ENCODE results near the gene PHACTR2. TPM values are rescaled to one million over a fixed set of nuclear protein-coding genes. Genes with fewer than 3 reads are reported as not detected.

The PHACTR2 gene
- total RNA-seq, 2 experiments from 2014 or later = 19.6 to 25.0 TPM

- no peaks in the 10 kb centered on the region for H3K9me3 ChIP-seq (ENCODE audit: control insufficient read depth in 1 of 2, insufficient read depth in 1 of 2, low read length in 2 of 2)
- ATAC-seq (ENCODE audit: poor library complexity) (no peak), DNase-seq (no peak)
- intact Hi-C loops (cut with DNase I, micrococcal nuclease) = no loop called here
- POLR2A ChIA-PET = no interaction called here
- TF ChIP-seq CTCF (IDR thresholded peaks at IDR 0.05) = no peak
- no peaks in the 10 kb centered on the region for H3K36me3 ChIP-seq (ENCODE audit: insufficient read depth, low read length)
- Mint-ChIP-seq H3K27ac (no peak overlapping the region), H3K27me3 (no peaks in the 10 kb centered on the region), H3K4me1 (ENCODE audit: low read depth) (peaks cover 9% of the 10 kb centered on the region), H3K4me3 (no peak overlapping the region), H3K9me3 (peaks cover 3% of the 10 kb centered on the region), H3K36me3 (ENCODE audit: low read depth) (no peaks in the 10 kb centered on the region)
- no peak overlapping the region for H3K4me3 ChIP-seq (ENCODE audit: low read length)
- H3K27ac ChIP-seq (ENCODE audit: low read depth in 1 of 2, low read length in 2 of 2) = no peak overlapping the region
- CTCF ChIA-PET = no interaction called here
- H3K4me1 ChIP-seq (ENCODE audit: insufficient read depth, low read length) = peaks cover 2% of the 10 kb centered on the region
- no peaks in the 10 kb centered on the region for H3K27me3 ChIP-seq (ENCODE audit: control insufficient read depth in 1 of 2, insufficient read depth in 2 of 2, low read length in 2 of 2)
Measured at GRCh38 chr6:143632894-143633293, 44.9 kb upstream of the PHACTR2 start.

GRCh38 chr6:143634486-143634885 is 43.3 kb upstream of the PHACTR2 start:
- DNase-seq (no peak), ATAC-seq (ENCODE audit: poor library complexity) (no peak)
- POLR2A ChIA-PET = interaction anchor here (0.7 kb wide), 1 partner anchor 265 kb away, joined by 3 read pairs; no protein-coding TSS in a partner anchor
- CTCF ChIA-PET = no interaction called here
- Mint-ChIP-seq H3K27me3 (no peaks in the 10 kb centered on the region), H3K36me3 (ENCODE audit: low read depth) (no peaks in the 10 kb centered on the region), H3K4me1 (ENCODE audit: low read depth) (peaks cover 14% of the 10 kb centered on the region), H3K27ac (no peak overlapping the region), H3K4me3 (no peak overlapping the region), H3K9me3 (peaks cover 3% of the 10 kb centered on the region)
- Histone ChIP-seq H3K36me3 (ENCODE audit: insufficient read depth, low read length) (no peaks in the 10 kb centered on the region), H3K4me3 (ENCODE audit: low read length) (no peak overlapping the region), H3K27ac (ENCODE audit: low read depth in 1 of 2, low read length in 2 of 2) (no peak overlapping the region), H3K9me3 (ENCODE audit: control insufficient read depth in 1 of 2, insufficient read depth in 1 of 2, low read length in 2 of 2) (no peaks in the 10 kb centered on the region), H3K27me3 (ENCODE audit: control insufficient read depth in 1 of 2, insufficient read depth in 2 of 2, low read length in 2 of 2) (no peaks in the 10 kb centered on the region), H3K4me1 (ENCODE audit: insufficient read depth, low read length) (no peaks in the 10 kb centered on the region)
- intact Hi-C loops (cut with DNase I, micrococcal nuclease) = no loop called here
- TF ChIP-seq CTCF (IDR thresholded peaks at IDR 0.05) = no peak

- Mint-ChIP-seq H3K27me3 (no peaks in the 10 kb centered on the region), H3K36me3 (ENCODE audit: low read depth) (no peaks in the 10 kb centered on the region), H3K27ac (no peak overlapping the region), H3K9me3 (peaks cover 1% of the 10 kb centered on the region), H3K4me3 (no peak overlapping the region), H3K4me1 (ENCODE audit: low read depth) (peaks cover 14% of the 10 kb centered on the region)
- Histone ChIP-seq H3K9me3 (ENCODE audit: control insufficient read depth in 1 of 2, insufficient read depth in 1 of 2, low read length in 2 of 2) (no peaks in the 10 kb centered on the region), H3K36me3 (ENCODE audit: insufficient read depth, low read length) (no peaks in the 10 kb centered on the region), H3K27ac (ENCODE audit: low read depth in 1 of 2, low read length in 2 of 2) (no peak overlapping the region), H3K4me1 (ENCODE audit: insufficient read depth, low read length) (no peaks in the 10 kb centered on the region), H3K4me3 (ENCODE audit: low read length) (no peak overlapping the region), H3K27me3 (ENCODE audit: control insufficient read depth in 1 of 2, insufficient read depth in 2 of 2, low read length in 2 of 2) (no peaks in the 10 kb centered on the region)
- TF ChIP-seq CTCF (IDR thresholded peaks at IDR 0.05) = no peak
- ChIA-PET CTCF (no interaction called here), POLR2A (no interaction called here)
- intact Hi-C loops (cut with DNase I, micrococcal nuclease) = no loop called here
- DNase-seq (no peak), ATAC-seq (ENCODE audit: poor library complexity) (no peak)
Measured at GRCh38 chr6:143637691-143638090, 40.1 kb upstream of the PHACTR2 start.

Measured in CD4-positive, alpha-beta T cell (primary cell).